ENCODE results near the gene HID1.

HID1 gene

GRCh38 chr17:74964988-74965622, 7.5 kb downstream of the HID1 start:
- DNase-seq (ENCODE audit: low read depth), result no peak

GRCh38 chr17:74964246-74964761, 8.3 kb downstream of the HID1 start:
- DNase-seq (ENCODE audit: low read depth), result no peak

GRCh38 chr17:74963656-74964055, 8.9 kb downstream of the HID1 start:
- DNase-seq (ENCODE audit: low read depth), result no peak

GRCh38 chr17:74962622-74963394, 9.8 kb downstream of the HID1 start:
- DNase-seq (ENCODE audit: low read depth), result no peak

GRCh38 chr17:74961657-74962350, 10.8 kb downstream of the HID1 start:
- peak; percentile 46 for DNase-seq (ENCODE audit: low read depth)

- DNase-seq (ENCODE audit: low read depth), result no peak
Observed at GRCh38 chr17:74960570-74961342, 11.8 kb downstream of the HID1 start.

GRCh38 chr17:74959826-74960515, 12.6 kb downstream of the HID1 start:
- DNase-seq (ENCODE audit: low read depth), result no peak

GRCh38 chr17:74957935-74958740, 14.4 kb downstream of the HID1 start:
- DNase-seq (ENCODE audit: low read depth), result no peak

- DNase-seq (ENCODE audit: low read depth), result no peak
Observed at GRCh38 chr17:74956093-74956492, 16.5 kb downstream of the HID1 start.

- no peak for DNase-seq (ENCODE audit: low read depth)
Observed at GRCh38 chr17:74954665-74955421, 17.7 kb downstream of the HID1 start.

GRCh38 chr17:74954115-74954514, 18.4 kb downstream of the HID1 start:
- no peak for DNase-seq (ENCODE audit: low read depth)

GRCh38 chr17:74953134-74953687, 19.3 kb downstream of the HID1 start:
- DNase-seq (ENCODE audit: low read depth), result no peak

- no peak for DNase-seq (ENCODE audit: low read depth)
Observed at GRCh38 chr17:74952431-74953133, 20.0 kb downstream of the HID1 start.

- no peak for DNase-seq (ENCODE audit: low read depth)
Observed at GRCh38 chr17:74951680-74952421, 20.7 kb downstream of the HID1 start.

- DNase-seq (ENCODE audit: low read depth), result no peak
Observed at GRCh38 chr17:74951065-74951464, 21.5 kb downstream of the HID1 start.

GRCh38 chr17:74950207-74950606, 22.4 kb downstream of the HID1 start:
- no peak for DNase-seq (ENCODE audit: low read depth)

- no peak for DNase-seq (ENCODE audit: low read depth)
Observed at GRCh38 chr17:74949455-74950115, 23.0 kb downstream of the HID1 start.
